G401.6 (cell line): Measurements from ENCODE around the gene SEMA5A.

ENCODE experiments used
- FAIRE-seq: peaks from 2 replicates; lab custom pipeline; 2012; peaks lifted over from hg19 to GRCh38; lab: Jason Lieb, UNC

SEMA5A gene

DNA sequence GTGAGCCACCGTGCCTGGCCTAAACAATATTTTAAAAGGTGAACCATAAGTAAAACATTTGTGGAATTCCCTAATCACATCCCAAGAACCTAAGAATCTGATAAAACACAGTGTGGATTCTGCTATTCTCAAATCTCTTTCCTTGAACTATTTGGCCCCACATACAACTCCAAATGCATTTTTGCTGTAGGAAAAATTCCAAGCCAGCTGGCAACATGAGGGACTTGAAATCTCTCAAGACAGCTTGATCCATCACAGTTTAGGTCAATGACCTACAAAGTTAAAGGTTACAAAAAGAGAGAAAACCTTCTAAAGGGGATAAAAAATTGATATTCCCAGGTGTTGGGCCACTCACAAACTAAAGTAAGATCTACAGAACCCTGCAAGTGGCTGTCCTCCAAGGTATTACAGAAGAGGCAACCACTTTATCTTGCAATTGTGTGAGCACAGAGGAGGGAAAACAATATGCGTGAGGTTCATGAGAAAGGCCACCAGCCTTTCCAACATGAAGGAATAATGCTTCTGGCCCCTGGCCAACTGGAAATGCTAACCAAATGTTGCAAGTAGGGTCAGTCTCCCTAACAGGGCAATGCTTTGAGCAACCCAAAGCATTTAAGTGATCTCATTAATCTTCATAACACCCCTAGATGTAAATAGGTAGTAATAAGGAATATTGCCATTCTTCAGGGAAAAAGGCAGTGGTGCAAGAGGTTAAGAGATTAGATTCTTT is 221.4 kb downstream of the SEMA5A start:
- FAIRE-seq = no peak

DNA sequence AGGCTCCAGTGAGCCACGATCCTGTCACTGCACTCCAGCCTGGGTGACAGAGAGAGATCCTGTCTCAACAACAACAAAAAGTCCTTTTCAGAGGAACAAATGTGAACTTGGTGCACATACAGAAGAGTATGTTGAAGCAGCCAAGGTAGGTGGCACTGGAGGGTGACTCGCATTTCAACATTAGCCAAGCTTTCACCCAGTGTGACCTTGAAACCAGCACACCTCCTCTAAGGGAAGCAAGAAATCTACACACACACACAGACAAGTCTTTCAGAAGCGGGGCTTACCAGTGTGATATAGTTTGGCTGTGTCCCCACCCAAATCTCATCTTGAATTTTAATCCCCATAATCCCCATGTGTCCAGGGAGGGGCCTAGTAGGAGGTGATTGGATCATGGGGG is 225.2 kb downstream of the SEMA5A start:
- no peak for FAIRE-seq

DNA sequence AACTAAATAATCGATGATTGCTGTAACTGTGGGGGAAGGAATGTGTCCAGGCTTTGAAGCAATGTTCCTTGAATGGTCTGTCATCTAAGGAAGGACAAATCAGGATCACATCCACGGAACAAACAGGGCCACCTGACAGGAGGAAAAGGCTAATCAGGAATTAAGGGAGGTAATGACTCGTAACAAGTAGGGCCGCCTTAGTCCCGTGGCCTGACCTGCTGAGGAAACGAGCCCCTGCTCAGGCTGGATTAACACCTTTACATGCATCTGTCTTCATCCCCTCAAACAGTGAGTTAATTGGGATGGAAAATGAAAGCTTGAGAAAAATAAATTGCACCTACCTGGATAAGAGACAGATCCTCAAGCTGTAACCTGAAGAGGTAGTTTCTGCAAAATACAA is 227.8 kb downstream of the SEMA5A start:
- FAIRE-seq = no peak

DNA sequence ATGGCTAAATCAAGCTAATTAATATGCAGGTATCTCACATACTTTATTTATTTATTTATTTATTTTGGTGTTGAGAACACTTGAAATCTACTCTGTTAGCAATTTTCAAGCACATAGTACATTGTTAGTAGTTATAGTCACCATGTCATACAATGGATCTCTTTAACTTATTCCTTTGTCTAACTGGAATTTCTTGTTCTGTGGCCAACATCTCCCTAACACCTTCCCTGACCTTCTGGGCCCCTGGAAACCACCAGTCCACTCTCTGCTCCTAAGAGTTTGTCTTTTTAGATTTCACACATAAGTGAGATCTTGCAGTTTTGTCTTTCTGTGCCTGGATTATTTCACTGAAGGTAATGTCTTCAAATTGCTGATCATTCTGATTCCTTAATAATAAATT is 229.1 kb downstream of the SEMA5A start:
- FAIRE-seq = no peak

DNA sequence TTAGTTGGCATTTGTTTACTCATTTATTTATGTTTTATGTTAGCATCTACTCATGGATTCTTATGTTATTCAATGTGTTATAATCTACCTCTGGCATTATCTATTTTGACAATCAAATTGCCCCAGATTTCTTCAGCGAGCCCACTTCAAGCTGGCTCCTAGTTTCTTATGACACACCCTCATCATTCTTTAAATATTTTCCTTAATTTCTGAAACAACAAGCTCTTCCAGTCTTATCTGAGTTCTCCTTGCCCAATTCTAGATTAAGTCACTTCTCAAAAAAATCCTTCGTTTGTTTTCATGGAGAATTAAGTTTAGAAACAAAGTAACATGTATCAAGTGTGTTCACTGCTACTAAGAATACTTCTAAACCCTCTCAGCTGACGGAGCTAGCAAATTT is 229.8 kb downstream of the SEMA5A start:
- FAIRE-seq = no peak

DNA sequence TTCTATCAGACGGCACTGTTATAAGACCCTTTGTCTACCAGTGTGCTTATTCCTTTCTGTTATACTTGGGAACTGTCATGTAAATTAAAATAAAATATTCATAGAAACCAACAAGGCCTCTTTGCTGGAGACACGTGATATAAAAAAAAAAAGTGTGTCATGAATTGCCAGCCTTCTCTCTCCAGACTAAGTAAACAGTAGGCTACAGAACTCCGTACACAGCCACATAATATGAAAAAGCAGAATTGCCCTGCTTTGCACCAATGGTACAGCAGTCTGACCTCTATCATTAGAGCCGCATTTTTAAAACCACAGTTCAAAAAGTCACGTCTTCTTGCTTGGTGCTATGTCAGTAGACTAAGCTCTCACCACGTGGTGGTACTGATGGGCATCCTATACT is 231.3 kb downstream of the SEMA5A start:
- no peak for FAIRE-seq

DNA sequence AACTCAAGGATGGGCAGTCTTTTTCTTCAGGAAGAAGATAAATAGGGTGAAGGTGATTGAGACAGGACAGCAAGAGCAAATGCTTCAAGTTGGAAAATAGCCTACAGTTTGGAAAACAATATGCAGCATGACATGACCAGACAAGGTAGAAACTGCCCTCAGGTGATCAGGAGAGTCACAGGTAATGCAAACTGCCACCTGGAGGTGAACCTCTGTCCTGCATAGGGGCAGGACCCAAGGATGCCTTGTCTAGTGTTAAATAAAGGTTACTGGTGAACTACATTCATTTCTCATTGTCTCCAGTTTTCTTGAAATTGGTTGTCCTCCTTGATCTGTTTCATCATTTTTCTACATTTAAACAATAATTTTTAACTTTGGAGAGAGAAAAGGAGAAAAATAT is 232.1 kb downstream of the SEMA5A start:
- FAIRE-seq = no peak

DNA sequence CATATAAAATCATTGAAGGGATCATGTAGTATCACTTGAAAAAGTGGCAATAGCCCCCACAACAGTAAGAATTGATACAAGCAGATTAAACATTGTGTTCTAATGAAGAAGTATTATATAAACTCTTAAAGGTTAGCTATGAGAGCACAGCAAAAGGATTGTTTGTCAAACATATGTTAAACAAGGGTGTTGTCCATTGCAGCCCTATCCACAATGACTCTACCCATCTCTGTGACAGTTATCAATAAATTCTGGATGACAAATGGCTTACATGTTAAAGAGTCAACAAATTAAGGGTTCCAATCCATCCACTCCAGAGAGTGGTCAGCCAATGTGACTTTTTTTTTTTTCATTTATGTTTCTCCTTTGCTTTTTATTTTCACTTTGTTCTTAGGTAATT is 238.7 kb downstream of the SEMA5A start:
- no peak for FAIRE-seq

DNA sequence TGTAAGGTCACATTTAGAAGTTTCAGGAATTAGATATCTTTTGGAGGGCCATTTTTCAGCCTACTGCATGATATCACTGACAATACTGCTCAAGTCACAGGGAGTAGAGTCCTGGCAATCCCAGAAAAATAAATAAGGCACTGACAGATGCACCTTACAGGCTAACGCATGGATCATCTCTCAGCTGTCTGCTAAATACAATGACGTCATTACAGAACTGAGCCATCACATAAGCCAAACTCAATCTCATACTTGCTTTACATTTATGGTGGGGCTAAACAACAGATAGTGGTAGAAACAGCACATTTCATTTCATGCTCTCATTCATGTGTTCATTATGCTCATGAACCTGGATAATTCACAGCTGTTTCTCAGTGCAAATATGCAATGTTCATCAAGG is 243.7 kb downstream of the SEMA5A start:
- no peak for FAIRE-seq

DNA sequence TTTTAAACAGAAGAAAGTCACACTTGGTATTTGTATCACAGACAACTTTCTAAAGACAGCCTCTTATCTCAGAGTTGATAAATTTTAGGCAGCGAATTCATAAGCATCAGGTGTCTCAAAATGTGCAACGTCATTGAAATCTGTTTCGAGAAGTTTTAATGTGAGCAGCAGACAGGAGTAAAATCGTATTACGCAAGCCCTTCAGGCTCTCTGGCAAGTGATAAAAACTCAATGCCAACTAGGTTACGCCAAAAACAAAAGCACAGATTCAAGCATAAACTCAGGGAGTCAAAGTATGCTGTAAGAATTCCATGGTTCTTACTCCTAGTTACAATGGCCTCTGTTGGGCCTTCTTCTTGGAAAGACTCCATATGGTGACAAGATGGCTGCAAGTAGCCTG is 244.7 kb downstream of the SEMA5A start:
- no peak for FAIRE-seq

DNA sequence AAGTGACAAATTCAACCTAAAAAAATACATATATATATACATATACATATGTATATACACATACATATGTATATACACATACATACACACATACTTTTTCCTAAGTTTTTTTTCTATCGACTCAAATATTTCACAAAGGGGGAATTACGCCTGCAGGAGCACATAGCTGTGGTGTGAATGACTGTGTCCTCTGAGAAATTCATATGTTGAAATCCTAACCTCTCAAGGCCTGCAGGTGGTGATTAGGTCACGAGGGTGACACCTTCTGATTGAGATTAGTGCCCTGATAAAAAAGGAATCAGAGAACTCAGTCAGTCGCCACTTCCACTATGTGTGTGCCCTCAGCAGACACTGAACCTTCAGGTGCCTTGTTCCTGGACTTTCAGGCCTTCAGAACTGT is 248.7 kb downstream of the SEMA5A start:
- FAIRE-seq = no peak

DNA sequence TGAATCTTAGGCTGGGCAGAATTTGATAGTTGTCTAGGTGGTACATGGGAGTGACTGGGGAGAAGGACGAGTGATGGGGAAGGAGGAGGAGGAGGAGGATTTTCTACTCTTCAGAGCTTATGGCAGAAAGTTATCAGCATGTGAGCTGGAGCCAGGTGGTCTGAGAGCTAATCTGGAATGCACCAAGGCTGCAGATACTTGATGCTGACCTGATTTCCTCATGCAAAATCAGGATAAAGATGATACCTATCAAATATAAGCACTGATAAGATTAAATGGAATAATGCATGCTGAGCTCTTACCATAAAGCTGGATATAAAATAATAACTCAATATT is 250.4 kb downstream of the SEMA5A start:
- no peak for FAIRE-seq

DNA sequence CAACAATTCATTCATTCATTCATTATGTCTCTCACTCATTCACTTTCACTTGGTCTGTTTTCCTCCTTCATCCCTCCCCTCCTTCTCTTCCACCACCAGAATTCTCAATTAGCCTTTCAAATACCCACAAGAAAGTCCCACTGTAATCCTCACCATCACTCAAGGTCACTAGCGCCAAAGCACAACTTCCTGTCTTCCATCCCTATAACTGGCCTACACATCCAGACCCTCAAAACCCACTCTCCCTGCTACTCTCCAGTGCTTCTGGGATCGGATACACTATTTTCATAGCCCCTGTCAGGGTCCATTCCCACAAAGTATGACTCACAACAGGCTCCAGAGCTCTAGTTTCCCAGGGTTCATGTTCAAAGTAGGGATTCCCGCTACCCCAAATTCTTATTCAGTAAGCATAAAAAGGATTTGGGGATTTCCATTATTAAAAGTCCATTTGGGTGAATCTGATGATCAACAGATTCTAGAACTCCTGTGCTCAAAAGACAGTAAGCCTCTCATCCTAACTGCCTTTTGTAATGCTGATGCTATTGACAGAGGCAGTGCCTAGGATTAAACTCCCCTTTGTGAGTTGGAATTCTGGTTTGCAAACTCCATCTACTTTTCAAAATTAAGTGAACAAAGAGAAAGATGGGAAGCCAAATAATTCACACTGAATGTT is 250.9 kb downstream of the SEMA5A start:
- FAIRE-seq = no peak

DNA sequence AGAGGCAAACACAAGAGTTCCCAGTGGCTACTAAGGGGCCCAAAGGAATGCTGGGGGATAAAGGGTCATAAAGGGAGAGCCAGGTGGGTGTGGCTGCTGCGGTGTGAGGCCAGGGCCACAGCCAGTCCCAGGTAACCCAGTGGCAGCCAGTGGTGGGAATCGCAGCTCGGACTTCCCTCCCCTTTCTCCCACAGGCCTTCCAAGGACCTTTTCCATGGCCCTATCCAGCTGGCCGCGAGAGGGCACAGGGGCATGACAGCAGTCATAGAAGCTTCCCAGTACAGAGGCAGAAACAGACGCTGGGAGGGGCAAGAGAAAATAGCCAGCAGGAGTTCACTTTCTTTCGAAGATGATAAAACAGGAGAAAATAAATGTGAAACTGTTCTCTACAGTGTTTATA is 257.6 kb downstream of the SEMA5A start:
- FAIRE-seq = no peak

DNA sequence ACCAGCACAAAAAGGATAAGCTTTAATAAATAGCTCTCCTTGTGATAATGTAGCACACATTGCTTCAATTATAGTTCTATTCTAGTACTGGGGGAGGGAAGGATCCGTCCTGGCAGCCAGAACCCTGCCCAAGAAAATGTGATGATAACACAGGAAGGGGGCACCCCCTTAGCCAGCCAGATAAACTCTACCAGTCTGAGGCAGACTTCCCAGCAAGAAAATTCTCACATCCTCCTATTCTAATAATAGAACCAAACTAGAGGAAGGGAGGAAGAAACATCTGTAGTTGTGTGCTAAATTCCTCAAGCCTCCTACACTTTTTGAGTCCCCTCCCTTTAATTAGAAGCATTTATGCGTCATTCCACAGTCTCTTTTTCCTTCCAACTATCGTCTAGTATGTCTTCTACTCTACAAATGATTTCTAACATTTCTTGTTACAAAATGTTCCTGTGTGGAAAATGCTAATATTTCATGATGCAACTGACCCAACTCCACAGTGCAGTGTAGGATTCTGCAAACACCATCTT is 261.0 kb downstream of the SEMA5A start:
- no peak for FAIRE-seq

DNA sequence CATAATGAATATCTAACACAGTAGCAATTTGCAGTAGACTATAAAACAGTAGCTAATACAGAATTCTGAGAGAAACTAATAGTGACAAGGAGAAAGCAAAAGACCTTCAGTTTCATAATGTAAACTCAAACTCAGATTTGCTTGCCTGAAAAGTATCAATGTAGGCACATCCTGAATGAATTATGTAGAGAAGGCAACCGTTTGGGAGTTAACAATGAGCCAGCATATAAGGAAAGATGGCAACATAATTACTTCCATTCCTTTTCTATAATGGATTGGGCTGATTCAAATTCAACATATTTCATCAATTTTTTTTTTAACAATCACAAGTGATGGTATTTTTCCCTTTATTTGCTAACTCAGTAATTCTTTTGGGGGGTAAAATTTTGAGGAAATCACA is 261.6 kb downstream of the SEMA5A start:
- FAIRE-seq = no peak

DNA sequence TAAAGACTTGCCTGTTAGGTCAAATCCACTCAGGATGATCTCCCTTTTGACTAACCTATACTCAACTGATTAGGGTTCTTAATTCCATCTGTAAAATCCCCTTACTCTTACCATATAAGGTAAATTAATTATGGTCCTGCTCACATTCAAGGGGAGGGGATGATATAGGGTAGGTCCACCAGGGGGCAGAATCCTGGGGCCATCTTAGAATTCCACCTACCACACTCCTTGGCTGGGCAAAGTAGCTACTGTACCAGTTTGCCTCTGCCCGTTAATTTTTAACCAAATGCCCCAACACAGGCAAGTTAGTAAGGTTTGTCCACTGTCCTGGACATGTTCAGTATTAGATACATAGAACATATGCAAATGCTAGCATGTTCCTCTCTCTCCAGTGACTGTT is 262.4 kb downstream of the SEMA5A start:
- FAIRE-seq = no peak

DNA sequence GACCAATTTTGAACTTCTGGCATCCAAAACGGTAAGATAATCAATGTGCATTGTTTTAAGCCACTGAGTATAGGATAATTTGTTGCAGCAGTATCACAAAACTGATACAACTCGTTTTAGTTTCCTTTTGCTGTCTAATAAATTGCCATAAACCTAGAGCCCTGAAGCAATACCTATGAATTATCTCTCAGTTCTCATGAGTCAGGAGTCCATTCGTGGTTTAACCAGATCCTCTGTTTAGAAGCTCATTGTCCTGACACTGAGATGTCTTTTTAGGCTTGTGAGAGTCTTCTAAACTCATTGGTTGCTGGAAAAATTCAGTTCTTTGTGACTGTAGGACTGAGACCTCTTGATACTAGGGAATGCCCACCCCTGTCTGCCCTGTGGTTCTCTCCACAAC is 262.9 kb downstream of the SEMA5A start:
- no peak for FAIRE-seq

DNA sequence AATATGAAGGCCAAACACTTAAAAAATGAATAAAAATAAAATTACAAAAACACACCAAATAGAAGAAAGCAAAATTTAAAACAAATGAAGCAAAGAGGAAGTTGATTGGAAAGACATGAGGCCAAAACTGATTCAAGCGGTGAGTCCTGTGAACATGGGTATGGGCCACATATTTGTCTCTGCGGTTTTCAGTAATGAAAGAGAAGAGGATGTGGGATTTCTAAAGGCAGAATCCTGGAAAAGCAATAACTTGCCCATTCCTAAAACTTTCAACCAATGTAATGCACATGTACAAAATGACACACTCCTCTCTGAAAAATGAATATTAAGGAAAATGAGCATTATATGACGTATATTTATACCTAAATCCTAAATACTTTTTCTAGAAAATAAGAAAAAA is 263.7 kb downstream of the SEMA5A start:
- FAIRE-seq = no peak

DNA sequence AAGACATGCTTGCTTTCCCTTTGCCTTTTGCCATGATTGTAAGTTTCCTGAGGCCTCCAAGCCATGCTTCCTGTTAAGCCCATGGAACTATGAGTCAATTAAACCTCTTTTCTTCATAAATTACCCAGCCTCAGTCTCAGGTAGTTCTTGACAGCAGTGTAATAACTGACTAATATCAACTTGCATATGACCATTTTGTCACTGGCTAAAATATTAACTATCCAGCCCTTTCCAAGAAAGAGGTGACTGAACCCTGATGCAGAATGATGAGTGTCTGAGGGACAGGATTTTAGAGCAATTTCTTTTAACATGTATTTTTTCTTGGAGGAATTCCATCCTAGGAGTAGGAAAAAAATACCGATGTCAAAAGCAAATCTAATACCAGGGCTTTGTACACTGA is 266.1 kb downstream of the SEMA5A start:
- FAIRE-seq = no peak

DNA sequence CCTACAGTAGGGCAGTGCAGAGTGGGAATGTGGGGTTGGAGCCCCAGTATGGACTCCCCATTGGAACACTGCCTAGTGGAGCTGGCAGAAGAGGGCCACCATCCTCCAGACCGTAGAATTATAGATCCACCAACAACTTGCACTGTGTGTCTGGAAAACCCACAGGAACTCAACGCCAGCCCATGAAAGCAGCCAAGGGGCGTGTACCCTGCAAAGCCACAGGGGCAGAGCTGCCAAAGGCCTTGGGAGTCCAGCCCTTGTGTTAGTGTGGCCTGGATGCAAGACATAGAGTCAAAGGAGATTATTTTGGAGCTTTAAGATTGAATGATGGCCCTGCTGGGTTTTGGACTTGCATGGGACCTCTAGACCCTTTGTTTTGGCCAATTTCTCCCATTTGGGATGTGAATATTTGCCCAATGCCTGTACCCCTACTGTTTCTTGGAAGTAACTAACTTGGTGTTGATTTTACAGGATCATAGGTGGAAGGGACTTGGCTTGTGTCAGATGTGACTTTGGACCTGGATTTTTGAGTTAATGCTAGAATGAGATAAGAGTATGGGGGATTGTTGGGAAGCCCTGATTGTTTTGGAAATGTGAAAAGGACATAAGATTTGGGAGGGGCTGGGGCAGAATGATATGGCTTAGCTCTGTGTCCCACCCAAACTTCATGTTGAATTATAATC is 266.8 kb downstream of the SEMA5A start:
- FAIRE-seq = no peak

DNA sequence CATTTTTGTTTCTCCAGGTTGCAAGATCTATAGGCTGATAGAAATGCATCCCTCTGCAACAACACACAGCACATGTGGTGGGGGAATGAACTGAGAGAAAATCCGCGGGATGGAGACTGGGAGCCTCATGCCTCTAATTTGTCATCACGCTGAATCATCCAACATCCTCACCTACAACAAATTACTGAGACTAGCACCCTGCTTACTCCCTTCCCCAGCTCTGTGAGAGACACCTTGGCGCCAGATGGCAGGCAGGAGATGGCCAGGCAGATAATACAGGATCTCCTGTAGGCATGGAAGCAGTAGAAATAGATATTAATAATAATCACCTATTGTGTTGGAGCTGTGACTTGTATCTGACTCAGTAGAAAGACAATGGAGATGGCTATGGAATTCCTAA is 276.9 kb downstream of the SEMA5A start:
- no peak for FAIRE-seq

DNA sequence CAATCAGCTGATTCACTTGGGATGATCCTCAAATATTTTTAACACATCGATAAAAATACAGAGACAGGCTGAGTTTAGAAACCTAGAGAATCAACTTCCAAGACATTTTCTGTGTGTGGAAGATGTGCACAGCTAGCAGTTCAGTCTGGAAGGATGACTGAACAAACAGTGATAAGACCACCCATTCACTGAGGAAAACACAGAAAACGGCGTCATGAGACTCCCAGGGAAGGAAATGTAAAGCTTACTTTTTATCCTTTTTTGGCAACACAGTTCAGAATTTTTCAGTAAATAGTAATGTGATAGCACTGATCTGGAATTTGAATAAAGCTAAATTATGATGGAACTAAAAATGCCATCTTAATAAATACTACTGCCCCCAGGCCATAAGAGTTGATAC is 277.6 kb downstream of the SEMA5A start:
- FAIRE-seq = no peak
